Fibroblast of lung (primary cell): Measurements from ENCODE around the gene RPGRIP1. TPM values are rescaled to one million over a fixed set of nuclear protein-coding genes. Genes with fewer than 3 reads are reported as not detected.
"Not testable (repeated sequence)": the region's sequence is repeated elsewhere in the genome, so short reads cannot be mapped to it uniquely, and the experiment has no call there.

Experiments used
- DNase-seq, 2 donors: peaks; one replicate each; pipeline versions ENCODE4 v3.0.0 to v3.0.0-alpha.2; 2010; ENCODE audit warnings: low read depth in 2 of 2
- H2AFZ ChIP-seq: 2 replicates; pipeline ENCODE4 v1.5.1; 2012; ENCODE audit warnings: low read length, control low read depth, inconsistent platforms
- H3K27ac ChIP-seq: 2 replicates; pipeline ENCODE4 v1.5.1; 2011; ENCODE audit warnings: low read length, control low read depth; ENCODE audit not compliant: insufficient read depth
- H3K27me3 ChIP-seq: 2 replicates; pipeline ENCODE4 v1.5.1; 2011; ENCODE audit warnings: mild to moderate bottlenecking, low read length; ENCODE audit not compliant: control insufficient read depth, insufficient read depth
- H3K36me3 ChIP-seq: 2 replicates; pipeline ENCODE4 v1.5.1; 2011; ENCODE audit warnings: low read length; ENCODE audit not compliant: control insufficient read depth, insufficient read depth
- H3K4me1 ChIP-seq: 2 replicates; pipeline ENCODE4 v1.5.1; 2011; ENCODE audit warnings: low read length; ENCODE audit not compliant: control insufficient read depth, insufficient read depth; ENCODE audit errors: extremely low read depth
- H3K4me2 ChIP-seq: 2 replicates; pipeline ENCODE4 v1.5.1; 2011; ENCODE audit warnings: low read length, control low read depth; ENCODE audit not compliant: insufficient read depth; ENCODE audit errors: extremely low read depth
- H3K4me3 ChIP-seq, 4 experiments: fragments of 200-600 bp in 1 of 4; sonication (generic) in 1 of 4; replicated peaks in 1 of 4; 2 replicates each; pipeline ENCODE4 v1.5.1; 2011 to 2016; ENCODE audit warnings: low read length in 4 of 4, low read depth in 3 of 4, mild to moderate bottlenecking in 3 of 4, control low read depth in 2 of 4, inconsistent platforms in 1 of 4, mixed read lengths in 1 of 4; ENCODE audit not compliant: insufficient read depth in 1 of 4; ENCODE audit errors: control extremely low read depth in 1 of 4
- H3K79me2 ChIP-seq: 2 replicates; pipeline ENCODE4 v1.5.1; 2012; ENCODE audit warnings: mild to moderate bottlenecking, low read length, inconsistent platforms; ENCODE audit not compliant: control insufficient read depth, insufficient read depth
- H3K9ac ChIP-seq: 2 replicates; pipeline ENCODE4 v1.5.1; 2011; ENCODE audit warnings: mild to moderate bottlenecking, low read length, control low read depth; ENCODE audit not compliant: insufficient read depth
- H3K9me3 ChIP-seq: 2 replicates; pipeline ENCODE4 v1.5.1; 2012; ENCODE audit warnings: low read depth, low read length; ENCODE audit not compliant: control insufficient read depth, insufficient read depth
- H4K20me1 ChIP-seq: 2 replicates; pipeline ENCODE4 v1.5.1; 2011; ENCODE audit warnings: low read length; ENCODE audit not compliant: control insufficient read depth, insufficient read depth; ENCODE audit errors: extremely low read depth
- EZH2 ChIP-seq: IDR thresholded peaks from 2 replicates; pipeline ENCODE4 v1.5.1; 2012; ENCODE audit warnings: low read length, control low read depth, mild to moderate bottlenecking; ENCODE audit errors: missing control alignments
- polyA plus RNA-seq, 2 donors: library from polyadenylated mRNA; depleted of rRNA in 1 of 2; stranded (reverse) in 1 of 2; unstranded in 1 of 2; fragments of >200 nt; gene quantifications; 2 replicates each; pipeline ENCODE4 v1.2.1, GENCODE V29; 2011 to 2012; ENCODE audit warnings: missing spikeins in 1 of 2
- total RNA-seq: library from RNA; depleted of rRNA; stranded (reverse); fragments of >200 nt; gene quantifications from 2 replicates; pipeline ENCODE4 v1.2.1, GENCODE V29; 2014
- TF ChIP-seq, protein P1 (sequence below), 2 donors: IDR thresholded peaks in 1 of 2; conservative IDR thresholded peaks in 1 of 2; 1 replicate in 1 of 2; 2 replicates in 1 of 2; pipeline ENCODE4 v1.5.1; 2011 to 2012; ENCODE audit warnings: low read length in 2 of 2, control low read depth in 1 of 2, inconsistent platforms in 1 of 2, low read depth in 1 of 2, mild to moderate bottlenecking in 1 of 2

Gene RPGRIP1
- total and polyA plus RNA-seq, 2 donors (not counting 1 experiment from before 2014, with no cell fraction given): under 0.01 to 0.32 TPM

DNA sequence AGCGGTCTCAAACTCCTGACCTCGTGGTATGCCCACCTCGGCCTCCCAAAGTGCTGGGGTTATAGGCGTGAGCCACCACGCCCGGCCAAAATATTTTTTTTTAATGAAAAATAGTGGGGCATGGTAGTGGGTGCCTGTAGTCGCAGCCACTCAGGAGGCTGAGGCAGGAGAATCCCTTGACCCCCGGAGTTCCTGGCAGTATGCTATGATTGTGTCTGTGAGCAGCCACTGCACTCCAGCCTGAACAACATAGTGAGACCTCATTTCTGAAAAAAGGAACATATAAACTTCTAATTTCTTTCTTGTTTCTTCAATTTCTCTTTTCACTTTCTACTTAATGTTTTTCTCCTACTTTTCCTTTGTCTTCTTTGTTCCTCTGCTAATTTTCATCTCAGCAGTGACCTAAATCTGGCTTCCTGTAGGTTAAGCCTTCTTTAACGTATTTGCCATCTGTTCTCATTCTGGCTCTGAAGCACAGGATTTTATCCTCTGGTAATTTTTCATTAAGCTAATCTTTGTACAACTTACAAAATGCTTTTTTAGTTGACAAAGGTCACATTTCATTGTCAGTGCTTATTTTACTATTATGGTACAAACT, 4.5 kb upstream of the RPGRIP1 start:
- Histone ChIP-seq H3K79me2 (no peaks in the 10 kb centered on the region), H3K27me3 (no peaks in the 10 kb centered on the region), H3K4me3 (no peak overlapping the region), H3K36me3 (no peaks in the 10 kb centered on the region), H3K4me2 (no peak overlapping the region), H3K4me1 (no peaks in the 10 kb centered on the region), H3K27ac (no peak overlapping the region), H3K9ac (no peak overlapping the region), H2AFZ (no peak overlapping the region), H4K20me1 (no peaks in the 10 kb centered on the region), H3K9me3 (no peaks in the 10 kb centered on the region)
- TF ChIP-seq EZH2: no peak
- TF ChIP-seq, protein P1, sequence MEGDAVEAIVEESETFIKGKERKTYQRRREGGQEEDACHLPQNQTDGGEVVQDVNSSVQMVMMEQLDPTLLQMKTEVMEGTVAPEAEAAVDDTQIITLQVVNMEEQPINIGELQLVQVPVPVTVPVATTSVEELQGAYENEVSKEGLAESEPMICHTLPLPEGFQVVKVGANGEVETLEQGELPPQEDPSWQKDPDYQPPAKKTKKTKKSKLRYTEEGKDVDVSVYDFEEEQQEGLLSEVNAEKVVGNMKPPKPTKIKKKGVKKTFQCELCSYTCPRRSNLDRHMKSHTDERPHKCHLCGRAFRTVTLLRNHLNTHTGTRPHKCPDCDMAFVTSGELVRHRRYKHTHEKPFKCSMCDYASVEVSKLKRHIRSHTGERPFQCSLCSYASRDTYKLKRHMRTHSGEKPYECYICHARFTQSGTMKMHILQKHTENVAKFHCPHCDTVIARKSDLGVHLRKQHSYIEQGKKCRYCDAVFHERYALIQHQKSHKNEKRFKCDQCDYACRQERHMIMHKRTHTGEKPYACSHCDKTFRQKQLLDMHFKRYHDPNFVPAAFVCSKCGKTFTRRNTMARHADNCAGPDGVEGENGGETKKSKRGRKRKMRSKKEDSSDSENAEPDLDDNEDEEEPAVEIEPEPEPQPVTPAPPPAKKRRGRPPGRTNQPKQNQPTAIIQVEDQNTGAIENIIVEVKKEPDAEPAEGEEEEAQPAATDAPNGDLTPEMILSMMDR (conservative IDR thresholded peaks at IDR 0.05 in 1 of 2, IDR thresholded peaks at IDR 0.05 in 1 of 2; ENCODE audit: low read depth in 1 of 2, low read length in 2 of 2): no peak
- no peak for DNase-seq

DNA sequence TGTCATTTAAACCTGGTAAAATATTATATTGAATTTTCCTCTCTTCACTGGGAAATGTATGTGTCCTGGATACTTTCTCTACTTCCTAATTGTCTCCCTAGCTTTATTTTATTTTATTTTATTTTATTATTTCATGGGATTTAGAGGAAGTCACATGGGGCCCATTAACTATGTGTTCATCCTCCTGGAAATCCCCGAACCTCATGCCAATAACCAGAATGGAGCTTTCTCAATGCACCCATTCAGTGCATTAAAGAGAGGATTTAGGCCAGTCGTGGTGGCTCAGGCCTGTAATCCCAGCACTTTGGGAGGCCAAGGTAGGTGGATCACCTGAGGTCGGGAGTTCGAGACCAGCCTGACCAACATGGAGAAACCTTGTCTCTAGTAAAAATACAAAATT, 1.3 kb upstream of the RPGRIP1 start:
- Histone ChIP-seq H3K27me3 (no peaks in the 10 kb centered on the region), H2AFZ (no peak overlapping the region), H3K4me2 (no peak overlapping the region), H3K27ac (no peak overlapping the region), H3K9me3 (no peaks in the 10 kb centered on the region), H3K4me1 (no peaks in the 10 kb centered on the region), H3K9ac (no peak overlapping the region), H3K79me2 (no peaks in the 10 kb centered on the region), H3K36me3 (no peaks in the 10 kb centered on the region), H3K4me3 (no peak overlapping the region), H4K20me1 (no peaks in the 10 kb centered on the region)
- TF ChIP-seq, protein P1 (conservative IDR thresholded peaks at IDR 0.05 in 1 of 2, IDR thresholded peaks at IDR 0.05 in 1 of 2; ENCODE audit: low read depth in 1 of 2, low read length in 2 of 2): no peak
- TF ChIP-seq EZH2: no peak
- no peak for DNase-seq

DNA sequence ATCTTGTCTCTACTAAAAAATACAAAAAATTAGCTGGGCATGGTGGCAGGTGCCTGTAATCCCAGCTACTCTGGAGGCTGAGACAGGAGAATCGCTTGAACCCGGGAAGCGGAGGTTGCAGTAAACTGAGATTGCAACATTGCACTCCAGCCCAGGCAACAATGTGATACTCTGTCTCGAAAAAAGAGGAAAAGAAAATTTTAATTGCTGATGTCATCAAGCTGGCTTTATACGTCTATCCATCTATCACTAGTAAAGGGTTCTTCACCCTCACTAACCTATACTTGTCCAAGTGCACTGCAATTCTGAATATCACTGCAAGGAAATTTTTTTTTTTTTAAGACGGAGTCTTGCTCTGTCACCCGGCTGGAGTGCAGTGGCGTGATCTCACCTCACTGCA, 2.0 kb downstream of the RPGRIP1 start:
- not testable (repeated sequence) for H3K36me3 ChIP-seq, H3K4me3 ChIP-seq, H3K4me2 ChIP-seq, H3K27ac ChIP-seq, DNase-seq, H3K9ac ChIP-seq, H3K4me1 ChIP-seq, H3K9me3 ChIP-seq, H4K20me1 ChIP-seq, H3K27me3 ChIP-seq, H3K79me2 ChIP-seq, H2AFZ ChIP-seq

DNA sequence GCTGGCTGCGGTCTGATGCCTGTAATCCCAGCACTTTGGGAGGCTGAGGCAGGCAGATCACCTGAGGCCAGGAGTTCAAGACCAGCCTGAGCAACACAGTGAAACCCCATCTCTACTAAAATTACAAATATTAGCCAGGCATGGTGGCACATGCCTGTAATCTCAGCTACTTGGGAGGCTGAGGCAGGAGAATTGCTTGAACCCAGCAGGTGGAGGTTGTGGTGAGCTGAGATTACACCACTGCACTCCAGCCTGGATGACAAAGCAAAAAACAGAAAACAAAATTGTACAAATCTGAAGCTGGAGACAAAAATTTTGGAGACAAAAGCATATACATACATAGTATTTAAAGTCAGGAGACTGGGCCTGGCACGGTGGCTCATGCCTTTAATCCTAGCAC, 6.6 kb downstream of the RPGRIP1 start:
- H3K27me3 ChIP-seq, H3K4me2 ChIP-seq, H3K9me3 ChIP-seq, H3K36me3 ChIP-seq, H3K9ac ChIP-seq, H3K4me1 ChIP-seq, H3K4me3 ChIP-seq, H3K27ac ChIP-seq, H4K20me1 ChIP-seq, H2AFZ ChIP-seq, H3K79me2 ChIP-seq, DNase-seq: not testable (repeated sequence)
